ENCODE results near the gene IRF2. TPM values are rescaled to one million over a fixed set of nuclear protein-coding genes. Genes with fewer than 3 reads are reported as not detected.
A peak's percentile ranks its signal among the peaks of the same experiment; 100 is the strongest.

Gene IRF2
- total RNA-seq, 1 donor: 43.8 TPM

DNA sequence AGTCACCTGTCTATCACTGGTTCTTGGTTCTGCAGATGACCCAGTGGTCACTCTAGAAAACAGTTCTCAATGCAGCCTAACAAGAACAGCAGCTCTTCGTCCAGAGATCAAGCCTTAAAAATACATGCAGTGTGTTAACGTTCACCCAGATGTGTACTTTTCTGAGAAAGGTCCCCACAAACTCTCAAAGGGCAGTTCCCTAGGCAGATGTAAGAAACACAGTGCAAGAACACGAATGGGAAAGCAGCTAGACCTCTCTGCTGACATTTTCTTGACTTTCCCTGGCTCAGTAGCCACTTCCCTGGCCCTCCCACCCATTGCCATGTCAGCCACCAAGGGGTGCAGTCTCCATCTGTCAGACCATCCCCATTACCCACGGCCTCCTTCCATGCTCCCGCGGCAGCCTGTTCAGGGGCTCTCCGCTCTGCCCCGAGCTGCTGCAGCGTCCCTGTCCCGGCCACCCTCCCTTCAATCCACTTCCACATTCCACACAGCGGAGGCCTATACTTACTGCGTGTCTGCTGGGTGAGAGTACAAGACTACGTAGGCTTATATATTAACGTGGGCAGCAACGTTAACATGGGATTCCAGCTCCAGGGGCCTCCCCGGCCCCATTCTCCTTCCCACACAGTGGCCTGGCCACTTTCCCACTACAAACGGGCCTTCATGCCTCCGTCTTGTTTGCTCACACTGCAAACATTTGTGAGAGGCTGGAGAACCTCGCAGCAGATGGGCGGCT, 34.3 kb downstream of the IRF2 start:
- no peaks in the 10 kb centered on the region for H3K9me3 ChIP-seq (ENCODE audit: low read depth, low read length)
- peaks cover 27% of the 10 kb centered on the region for H3K4me1 ChIP-seq (ENCODE audit: insufficient read depth, low read length)
- H3K4me2 ChIP-seq (ENCODE audit: insufficient read depth, low read length): peak overlapping the region; percentile 38
- no peaks in the 10 kb centered on the region for H3K36me3 ChIP-seq (ENCODE audit: insufficient read depth, low read length)
- peaks cover 20% of the 10 kb centered on the region for H4K20me1 ChIP-seq (ENCODE audit: insufficient read depth, low read length)
- no peaks in the 10 kb centered on the region for H3K27me3 ChIP-seq (ENCODE audit: insufficient read depth, low read length)
- H3K79me2 ChIP-seq (ENCODE audit: insufficient read depth, low read length): peaks cover 81% of the 10 kb centered on the region
- H3K27ac ChIP-seq (ENCODE audit: low read depth, low read length): peak overlapping the region; percentile 57
- TF ChIP-seq, protein P1, sequence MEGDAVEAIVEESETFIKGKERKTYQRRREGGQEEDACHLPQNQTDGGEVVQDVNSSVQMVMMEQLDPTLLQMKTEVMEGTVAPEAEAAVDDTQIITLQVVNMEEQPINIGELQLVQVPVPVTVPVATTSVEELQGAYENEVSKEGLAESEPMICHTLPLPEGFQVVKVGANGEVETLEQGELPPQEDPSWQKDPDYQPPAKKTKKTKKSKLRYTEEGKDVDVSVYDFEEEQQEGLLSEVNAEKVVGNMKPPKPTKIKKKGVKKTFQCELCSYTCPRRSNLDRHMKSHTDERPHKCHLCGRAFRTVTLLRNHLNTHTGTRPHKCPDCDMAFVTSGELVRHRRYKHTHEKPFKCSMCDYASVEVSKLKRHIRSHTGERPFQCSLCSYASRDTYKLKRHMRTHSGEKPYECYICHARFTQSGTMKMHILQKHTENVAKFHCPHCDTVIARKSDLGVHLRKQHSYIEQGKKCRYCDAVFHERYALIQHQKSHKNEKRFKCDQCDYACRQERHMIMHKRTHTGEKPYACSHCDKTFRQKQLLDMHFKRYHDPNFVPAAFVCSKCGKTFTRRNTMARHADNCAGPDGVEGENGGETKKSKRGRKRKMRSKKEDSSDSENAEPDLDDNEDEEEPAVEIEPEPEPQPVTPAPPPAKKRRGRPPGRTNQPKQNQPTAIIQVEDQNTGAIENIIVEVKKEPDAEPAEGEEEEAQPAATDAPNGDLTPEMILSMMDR (IDR thresholded peaks at IDR 0.05; ENCODE audit: extremely low read depth, low read depth, low read length): no peak
- DNase-seq (ENCODE audit: insufficient read length, low spot score, missing footprints): peak; percentile 84
- H2AFZ ChIP-seq (ENCODE audit: low read length): peak overlapping the region; percentile 52
- H3K4me3 ChIP-seq (ENCODE audit: insufficient read depth, low read length): no peak overlapping the region

DNA sequence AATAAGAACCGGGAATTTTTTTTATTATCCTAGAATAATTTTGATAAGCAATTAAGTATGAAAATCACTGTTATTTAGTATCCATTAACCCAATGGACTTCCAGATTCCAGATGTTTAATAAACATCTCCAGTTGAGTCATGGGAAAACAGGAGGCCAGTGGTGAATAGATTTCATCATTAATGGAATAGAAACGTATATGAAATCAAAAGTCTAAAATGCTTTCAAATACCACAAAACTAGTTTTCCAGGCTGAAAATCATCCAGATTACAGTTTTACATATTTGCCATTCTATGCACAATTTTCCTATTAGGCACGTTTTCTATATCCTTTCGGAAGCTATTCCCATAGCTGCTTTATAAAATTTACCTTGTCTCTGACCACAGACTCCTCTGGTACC, 35.0 kb downstream of the IRF2 start:
- H3K79me2 ChIP-seq (ENCODE audit: insufficient read depth, low read length): peaks cover 80% of the 10 kb centered on the region
- H3K27ac ChIP-seq (ENCODE audit: low read depth, low read length): peak overlapping the region; percentile 57
- peaks cover 19% of the 10 kb centered on the region for H4K20me1 ChIP-seq (ENCODE audit: insufficient read depth, low read length)
- H3K9me3 ChIP-seq (ENCODE audit: low read depth, low read length): no peaks in the 10 kb centered on the region
- H3K27me3 ChIP-seq (ENCODE audit: insufficient read depth, low read length): no peaks in the 10 kb centered on the region
- TF ChIP-seq, protein P1 (IDR thresholded peaks at IDR 0.05; ENCODE audit: extremely low read depth, low read depth, low read length): no peak
- no peak for DNase-seq (ENCODE audit: insufficient read length, low spot score, missing footprints)
- no peak overlapping the region for H2AFZ ChIP-seq (ENCODE audit: low read length)
- H3K4me1 ChIP-seq (ENCODE audit: insufficient read depth, low read length): peaks cover 31% of the 10 kb centered on the region
- H3K4me3 ChIP-seq (ENCODE audit: insufficient read depth, low read length): no peak overlapping the region
- no peaks in the 10 kb centered on the region for H3K36me3 ChIP-seq (ENCODE audit: insufficient read depth, low read length)
- H3K4me2 ChIP-seq (ENCODE audit: insufficient read depth, low read length): no peak overlapping the region

DNA sequence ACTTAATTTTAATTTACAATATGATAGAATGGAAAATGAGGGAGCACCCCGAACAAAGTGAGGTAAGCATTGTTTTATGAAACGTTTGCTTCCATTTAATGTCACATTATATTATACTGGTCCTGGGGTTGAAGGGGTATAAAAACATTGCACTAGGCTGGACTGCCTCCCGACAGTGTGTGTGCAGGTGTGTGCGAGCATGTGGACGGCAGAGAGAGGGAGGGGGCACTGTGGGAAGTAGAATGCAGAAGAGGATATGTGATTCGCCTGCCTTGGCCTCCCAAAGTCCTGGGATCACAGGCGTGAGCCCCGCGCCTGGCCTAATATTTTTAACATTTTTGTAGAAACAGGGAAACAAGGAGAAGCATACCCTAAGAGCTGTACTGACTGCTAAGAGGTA, 36.0 kb downstream of the IRF2 start:
- Histone ChIP-seq H3K27ac (ENCODE audit: low read depth, low read length) (no peak overlapping the region), H3K4me1 (ENCODE audit: insufficient read depth, low read length) (peaks cover 28% of the 10 kb centered on the region), H3K36me3 (ENCODE audit: insufficient read depth, low read length) (peaks cover 4% of the 10 kb centered on the region), H3K9me3 (ENCODE audit: low read depth, low read length) (no peaks in the 10 kb centered on the region), H4K20me1 (ENCODE audit: insufficient read depth, low read length) (peaks cover 19% of the 10 kb centered on the region), H3K4me2 (ENCODE audit: insufficient read depth, low read length) (no peak overlapping the region), H3K79me2 (ENCODE audit: insufficient read depth, low read length) (peaks cover 78% of the 10 kb centered on the region), H3K27me3 (ENCODE audit: insufficient read depth, low read length) (no peaks in the 10 kb centered on the region), H2AFZ (ENCODE audit: low read length) (no peak overlapping the region), H3K4me3 (ENCODE audit: insufficient read depth, low read length) (no peak overlapping the region)
- DNase-seq (ENCODE audit: insufficient read length, low spot score, missing footprints): no peak
- TF ChIP-seq, protein P1 (IDR thresholded peaks at IDR 0.05; ENCODE audit: extremely low read depth, low read depth, low read length): no peak

DNA sequence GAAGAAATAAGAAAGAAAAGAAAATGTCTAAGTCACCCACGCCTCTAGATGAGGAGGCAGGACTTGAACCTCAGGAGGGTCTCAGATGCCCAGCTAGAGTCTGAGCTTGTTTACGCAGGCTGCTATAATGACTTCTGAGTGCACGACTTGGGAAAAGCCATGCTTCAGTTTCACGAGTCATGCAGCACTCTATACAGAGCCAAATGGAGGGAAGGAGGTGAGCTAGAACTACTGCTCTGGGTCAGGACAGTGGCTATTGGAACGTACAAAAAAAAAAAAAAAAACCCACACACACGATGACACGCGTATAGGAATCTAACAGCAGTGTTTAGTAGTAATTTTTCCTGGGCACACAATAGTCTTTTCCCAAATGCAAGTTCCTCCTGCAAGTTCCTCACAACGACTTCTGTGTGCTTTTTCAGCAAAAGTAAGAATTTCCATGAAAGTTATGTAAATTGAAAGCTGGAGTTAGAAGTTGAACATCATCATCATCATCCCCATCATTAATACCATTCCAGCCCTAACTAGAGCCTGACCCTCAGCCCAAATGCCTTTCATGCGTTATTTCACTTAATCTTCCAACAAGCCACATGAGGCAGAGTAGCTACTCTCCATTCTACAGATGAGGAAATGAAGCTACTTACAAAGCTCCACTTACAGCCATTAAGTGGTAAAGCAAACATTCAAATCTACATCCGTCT, 36.6 kb downstream of the IRF2 start:
- TF ChIP-seq, protein P1 (IDR thresholded peaks at IDR 0.05; ENCODE audit: extremely low read depth, low read depth, low read length): no peak
- Histone ChIP-seq H4K20me1 (ENCODE audit: insufficient read depth, low read length) (peaks cover 26% of the 10 kb centered on the region), H3K79me2 (ENCODE audit: insufficient read depth, low read length) (peaks cover 79% of the 10 kb centered on the region)

More for the DNA sequence above, 36.6 kb downstream of the IRF2 start:
- peaks cover 28% of the 10 kb centered on the region for H3K4me1 ChIP-seq (ENCODE audit: insufficient read depth, low read length)
- no peak overlapping the region for H3K4me3 ChIP-seq (ENCODE audit: insufficient read depth, low read length)
- no peaks in the 10 kb centered on the region for H3K27me3 ChIP-seq (ENCODE audit: insufficient read depth, low read length)
- DNase-seq (ENCODE audit: insufficient read length, low spot score, missing footprints): no peak
- peaks cover 4% of the 10 kb centered on the region for H3K36me3 ChIP-seq (ENCODE audit: insufficient read depth, low read length)
- H2AFZ ChIP-seq (ENCODE audit: low read length): no peak overlapping the region
- H3K4me2 ChIP-seq (ENCODE audit: insufficient read depth, low read length): no peak overlapping the region
- H3K27ac ChIP-seq (ENCODE audit: low read depth, low read length): no peak overlapping the region
- no peaks in the 10 kb centered on the region for H3K9me3 ChIP-seq (ENCODE audit: low read depth, low read length)
